GM12891 (cell line): ENCODE results near the gene BMP6.

ENCODE experiments used
- DNase-seq: peaks from one replicate; pipeline ENCODE4 v3.0.0; 2011; ENCODE audit warnings: low spot score; ENCODE audit not compliant: insufficient read length
- FAIRE-seq: peaks from 2 replicates; lab custom pipeline; 2011; peaks lifted over from hg19 to GRCh38; lab: Jason Lieb, UNC
- PAX5 ChIP-seq: IDR thresholded peaks from 2 replicates; pipeline ENCODE4 v1.6.1; 2011; ENCODE audit warnings: low read length, moderate library complexity, mild to moderate bottlenecking; ENCODE audit not compliant: insufficient read depth, severe bottlenecking
- POLR2A ChIP-seq: IDR thresholded peaks from 2 replicates; pipeline ENCODE4 v1.6.1; 2011; ENCODE audit warnings: low read depth, low read length, control low read depth
- POLR2AphosphoS5 ChIP-seq: IDR thresholded peaks from 2 replicates; pipeline ENCODE4 v1.6.1; 2011; ENCODE audit warnings: low read depth, low read length, control low read depth
- POU2F2 ChIP-seq: IDR thresholded peaks from 2 replicates; pipeline ENCODE4 v1.6.1; 2011; ENCODE audit warnings: low read depth, mild to moderate bottlenecking, control low read depth, low read length, moderate library complexity
- SPI1 ChIP-seq: IDR thresholded peaks from 2 replicates; pipeline ENCODE4 v1.6.1; 2011; ENCODE audit warnings: low read depth, low read length, control low read depth
- TAF1 ChIP-seq: IDR thresholded peaks from 2 replicates; pipeline ENCODE4 v1.6.1; 2011; ENCODE audit warnings: low read depth, low read length, control low read depth

BMP6 gene

GRCh38 chr6:7879980-7880717 is 154.2 kb downstream of the BMP6 start:
- FAIRE-seq (no peak), DNase-seq (no peak)
- no peak; the same call in 1 of the 2 replicates for TF ChIP-seq POLR2A
- TF ChIP-seq SPI1, result no peak
- TF ChIP-seq PAX5, result no peak

DNA sequence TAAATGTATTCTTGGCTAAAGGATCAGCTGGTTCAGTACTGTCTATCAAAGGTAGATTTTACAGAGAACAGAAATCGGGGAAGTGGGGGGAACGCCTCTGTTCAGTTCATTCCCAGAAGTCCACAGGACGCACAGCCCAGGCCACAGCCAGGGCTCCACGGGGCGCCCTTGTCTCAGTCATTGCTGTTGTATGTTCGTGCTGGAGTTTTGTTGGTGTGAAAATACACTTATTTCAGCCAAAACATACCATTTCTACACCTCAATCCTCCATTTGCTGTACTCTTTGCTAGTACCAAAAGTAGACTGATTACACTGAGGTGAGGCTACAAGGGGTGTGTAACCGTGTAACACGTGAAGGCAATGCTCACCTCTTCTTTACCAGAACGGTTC is 154.8 kb downstream of the BMP6 start:
- DNase-seq (no peak), FAIRE-seq (no peak)
- no peak for TF ChIP-seq POU2F2
- no peak; the same call in 1 of the 2 replicates for TF ChIP-seq POLR2AphosphoS5
- TF ChIP-seq PAX5, result no peak
- no peak for TF ChIP-seq TAF1
- no peak for TF ChIP-seq POLR2A
- no peak for TF ChIP-seq SPI1

DNA sequence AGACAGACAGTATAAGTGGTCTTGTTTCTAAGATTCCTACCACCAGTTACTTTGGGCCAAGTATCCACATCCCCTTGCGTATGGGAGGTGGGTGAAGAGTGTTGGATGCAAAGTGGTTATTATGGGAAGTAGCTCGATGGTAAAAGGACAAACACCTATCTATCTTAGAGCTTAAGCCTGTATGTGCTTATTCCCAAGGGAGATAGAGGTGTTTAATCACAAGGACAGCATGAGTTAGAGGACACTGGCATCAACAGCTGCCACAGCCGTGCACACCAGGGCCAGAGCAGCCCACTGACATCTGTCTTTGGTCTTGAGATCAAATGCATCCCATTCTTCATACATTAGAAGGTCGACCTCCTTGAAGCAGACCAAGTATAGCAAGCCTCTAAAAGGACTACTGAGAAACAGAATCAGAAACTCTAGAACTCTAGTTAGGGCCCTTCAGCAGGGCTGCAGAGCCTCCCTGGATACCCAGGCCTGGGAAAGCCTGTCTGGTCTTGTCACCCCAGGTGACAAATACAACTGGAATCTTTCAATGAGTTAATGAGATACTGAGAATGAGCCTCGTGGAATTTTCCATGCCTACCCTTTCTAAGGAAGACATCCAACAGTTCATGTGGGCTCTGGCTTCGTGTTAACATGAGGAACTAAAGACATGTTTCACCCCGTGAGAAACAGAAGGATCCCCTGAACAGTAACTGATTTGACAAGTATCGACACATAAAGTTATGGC is 156.0 kb downstream of the BMP6 start:
- TF ChIP-seq TAF1 (no peak), POLR2AphosphoS5 (no peak), POU2F2 (no peak), POLR2A (no peak), SPI1 (no peak), PAX5 (no peak)
- DNase-seq, result no peak
- no peak for FAIRE-seq

- FAIRE-seq, result no peak
- DNase-seq, result no peak
- TF ChIP-seq PAX5, result no peak
- no peak for TF ChIP-seq POU2F2
- TF ChIP-seq SPI1, result no peak
- TF ChIP-seq TAF1, result no peak
- no peak for TF ChIP-seq POLR2AphosphoS5
- TF ChIP-seq POLR2A, result no peak
Measured at GRCh38 chr6:7882505-7883257, 156.8 kb downstream of the BMP6 start.

DNA sequence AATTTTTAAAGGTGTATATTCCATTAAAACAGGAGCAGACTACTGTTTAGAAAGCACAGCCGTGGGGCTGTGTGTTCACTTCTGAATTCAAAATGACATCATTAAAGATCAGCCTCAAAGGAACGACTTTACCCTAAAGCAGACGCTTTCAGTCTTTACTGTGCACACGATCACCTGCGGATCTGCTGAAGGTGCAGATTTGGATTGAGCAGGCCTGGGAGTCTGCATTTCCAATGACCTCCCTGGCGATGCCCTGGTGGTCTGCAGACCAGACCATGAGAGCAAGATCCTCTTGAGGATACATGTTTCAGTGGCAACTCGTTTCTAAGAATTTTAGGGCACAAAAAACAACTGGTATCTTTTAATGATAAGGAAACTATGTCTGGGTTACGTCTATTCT is 157.5 kb downstream of the BMP6 start:
- DNase-seq (no peak), FAIRE-seq (no peak)
- TF ChIP-seq SPI1 (no peak), PAX5 (no peak), POU2F2 (no peak), TAF1 (no peak), POLR2AphosphoS5 (no peak), POLR2A (no peak)

DNA sequence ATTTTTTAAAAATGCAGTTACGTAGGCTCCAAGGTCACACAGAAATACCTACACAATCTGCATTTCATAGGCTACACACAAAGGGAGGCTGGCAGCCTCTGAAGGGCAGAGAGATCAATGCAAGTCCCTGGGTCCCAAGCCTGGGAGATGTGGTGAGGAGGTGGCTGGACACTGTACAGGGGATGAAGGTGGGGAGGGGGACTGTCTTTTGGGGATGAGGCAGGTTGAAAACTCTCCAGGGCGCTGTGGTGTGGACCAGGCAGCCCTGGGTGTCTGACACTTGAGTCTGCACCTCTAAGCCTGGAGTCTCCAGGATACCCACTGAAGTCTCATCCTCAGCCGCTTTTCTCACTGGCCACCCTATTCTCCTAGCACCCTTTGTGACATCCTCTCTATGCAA is 160.2 kb downstream of the BMP6 start:
- no peak for FAIRE-seq
- TF ChIP-seq POLR2AphosphoS5 (no peak), SPI1 (no peak), TAF1 (no peak), PAX5 (no peak), POLR2A (no peak), POU2F2 (no peak)
- no peak for DNase-seq

DNA sequence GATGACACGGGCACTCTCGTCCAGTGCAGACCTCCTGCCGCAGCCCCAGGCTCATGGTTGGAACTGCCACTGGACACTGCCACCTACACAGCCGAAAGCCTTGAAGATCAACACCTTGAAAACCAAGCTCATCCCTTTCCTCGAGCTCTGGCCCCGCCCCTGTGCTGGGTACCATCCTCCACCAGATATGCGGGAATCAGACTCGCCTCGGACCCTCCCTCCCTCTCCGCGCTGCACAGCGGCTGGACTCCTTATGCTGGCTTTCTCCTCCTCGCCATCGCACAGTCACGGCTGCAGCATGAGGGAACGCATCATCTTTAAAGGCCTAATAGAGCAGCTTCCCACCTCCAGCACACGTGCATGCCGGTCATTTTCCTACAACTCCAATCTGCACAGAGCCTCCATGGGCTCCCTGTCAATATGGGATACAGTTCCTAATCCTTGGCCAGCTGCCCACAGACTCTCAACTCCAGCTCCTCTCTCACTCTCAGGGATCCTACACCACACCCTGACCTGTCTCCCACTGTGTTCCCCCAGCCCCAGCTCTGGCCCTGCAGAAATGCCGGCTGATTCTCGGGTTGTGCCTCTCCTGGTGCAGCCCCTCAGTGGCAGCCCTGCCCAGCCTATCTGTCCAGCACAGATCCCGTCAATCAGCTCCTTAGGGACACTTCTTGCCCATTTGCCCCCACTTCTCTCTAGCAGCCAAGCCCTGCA is 161.5 kb downstream of the BMP6 start:
- TF ChIP-seq SPI1, result no peak
- no peak for TF ChIP-seq PAX5
- no peak for TF ChIP-seq TAF1
- TF ChIP-seq POLR2A, result 0 out of 2 replicates have a peak, but pooled peaks have one; percentile 30
- no peak for TF ChIP-seq POU2F2
- no peak for TF ChIP-seq POLR2AphosphoS5
- DNase-seq (no peak), FAIRE-seq (no peak)

DNA sequence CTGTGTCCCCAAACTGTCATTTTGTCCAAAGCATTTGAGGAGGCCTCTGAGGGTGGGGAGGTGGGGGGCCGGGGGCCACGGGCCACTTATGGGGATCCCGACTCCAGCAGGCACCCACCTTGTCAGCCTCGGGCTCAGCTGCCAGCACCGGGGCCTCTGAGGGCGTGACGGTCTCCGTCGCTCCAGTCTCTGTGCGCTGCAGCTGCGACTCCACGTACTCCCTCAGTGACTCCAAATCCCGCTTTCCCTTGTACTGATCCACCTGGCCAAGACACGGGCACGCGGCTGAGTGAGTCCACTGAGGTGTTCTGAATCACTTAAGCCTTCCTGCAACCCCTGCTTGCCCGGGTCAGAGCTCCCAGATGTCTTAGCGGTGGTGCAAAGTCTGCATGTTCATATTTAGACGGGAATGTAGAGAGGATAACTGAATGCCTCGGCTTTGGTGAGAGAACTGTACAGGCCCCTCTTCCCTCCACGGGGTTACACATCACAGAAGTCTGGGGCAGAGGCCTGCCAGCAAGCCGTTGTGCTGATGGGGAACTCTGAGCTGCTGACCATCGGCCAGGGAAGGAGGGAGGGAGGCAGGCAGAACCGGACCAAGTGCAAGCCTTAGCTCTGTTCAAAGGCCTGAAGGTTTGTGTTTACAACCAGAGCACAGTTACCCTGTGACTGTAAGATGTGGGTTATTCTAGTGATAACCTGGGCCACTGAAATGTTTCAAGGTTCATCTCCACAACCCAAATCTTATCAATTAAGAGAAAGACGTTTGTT is 162.9 kb downstream of the BMP6 start:
- FAIRE-seq (no peak), DNase-seq (no peak)
- TF ChIP-seq TAF1 (no peak), PAX5 (no peak), POLR2A (no peak), POLR2AphosphoS5 (no peak), POU2F2 (no peak), SPI1 (no peak)
